A204.1 (cell line): ENCODE data around the gene ABCC11.

Experiments used
- FAIRE-seq: peaks from 2 replicates; lab custom pipeline; 2012; peaks lifted over from hg19 to GRCh38; lab: Jason Lieb, UNC

ABCC11 gene

GRCh38 chr16:48161906-48162305, 85.4 kb downstream of the ABCC11 start:
- FAIRE-seq, result no peak

GRCh38 chr16:48160575-48160974, 86.8 kb downstream of the ABCC11 start:
- FAIRE-seq, result no peak

- no peak for FAIRE-seq
Observed at GRCh38 chr16:48158296-48158695, 89.0 kb downstream of the ABCC11 start.

GRCh38 chr16:48157794-48158193, 89.5 kb downstream of the ABCC11 start:
- no peak for FAIRE-seq

GRCh38 chr16:48157302-48157701, 90.0 kb downstream of the ABCC11 start:
- FAIRE-seq, result no peak

- no peak for FAIRE-seq
Observed at GRCh38 chr16:48156790-48157209, 90.5 kb downstream of the ABCC11 start.

- FAIRE-seq, result no peak
Observed at GRCh38 chr16:48155926-48156789, 91.2 kb downstream of the ABCC11 start, which contains the start of gene ABCC12. Gene ABCC12, minus strand, starts transcription at chr16:48155993. Its CDS starts 9,569 bp downstream, at chr16:48146424.

- FAIRE-seq, result no peak
Observed at GRCh38 chr16:48153774-48154173, 93.6 kb downstream of the ABCC11 start.

GRCh38 chr16:48152226-48152625, 95.1 kb downstream of the ABCC11 start:
- no peak for FAIRE-seq

GRCh38 chr16:48150707-48151106, 96.6 kb downstream of the ABCC11 start:
- no peak for FAIRE-seq

GRCh38 chr16:48146710-48147109, 100.6 kb downstream of the ABCC11 start:
- FAIRE-seq, result no peak

GRCh38 chr16:48146131-48146530, 101.2 kb downstream of the ABCC11 start:
- no peak for FAIRE-seq

- no peak for FAIRE-seq
Observed at GRCh38 chr16:48143812-48144368, 103.4 kb downstream of the ABCC11 start.

GRCh38 chr16:48140821-48141220, 106.5 kb downstream of the ABCC11 start:
- no peak for FAIRE-seq

- no peak for FAIRE-seq
Observed at GRCh38 chr16:48139517-48139916, 107.8 kb downstream of the ABCC11 start.

- no peak for FAIRE-seq
Observed at GRCh38 chr16:48138543-48138942, 108.8 kb downstream of the ABCC11 start.

GRCh38 chr16:48137822-48138221, 109.5 kb downstream of the ABCC11 start:
- FAIRE-seq, result no peak

- no peak for FAIRE-seq
Observed at GRCh38 chr16:48136547-48137360, 110.6 kb downstream of the ABCC11 start.

GRCh38 chr16:48133455-48134211, 113.7 kb downstream of the ABCC11 start:
- no peak for FAIRE-seq

- no peak for FAIRE-seq
Observed at GRCh38 chr16:48132696-48133095, 114.6 kb downstream of the ABCC11 start.

GRCh38 chr16:48131201-48131935, 116.0 kb downstream of the ABCC11 start:
- no peak for FAIRE-seq
